ENCODE measurements around the gene IL1RAPL1. TPM values are rescaled to one million over a fixed set of nuclear protein-coding genes. Genes with fewer than 3 reads are reported as not detected.

The IL1RAPL1 gene
- total RNA-seq, 4 donors from 2014 or later, result 0.42 to 0.99 (median 0.46) TPM

GRCh38 chrX:28585767-28586166 lies 1.5 kb upstream of the IL1RAPL1 start:
- 37% methylated on average over 10 of the region's 10 CpGs for WGBS
- TF ChIP-seq POLR2AphosphoS5 (IDR thresholded peaks at IDR 0.05), result no peak
- Histone ChIP-seq H3K27ac (replicated peaks in 1 of 4) (peak overlapping the region; percentile 41 to 68 (median 50)), H3K4me3 (peak overlapping the region; percentile 42 to 54 (median 50)), H3K4me1 (no peaks in the 10 kb centered on the region), H3K9me3 (no peaks in the 10 kb centered on the region), H3K27me3 (no peaks in the 10 kb centered on the region), H3K36me3 (no peaks in the 10 kb centered on the region)
- intact Hi-C loops (cut with DNase I), result no loop called here
- no peak for DNase-seq (ENCODE audit: extremely low spot score)

DNA sequence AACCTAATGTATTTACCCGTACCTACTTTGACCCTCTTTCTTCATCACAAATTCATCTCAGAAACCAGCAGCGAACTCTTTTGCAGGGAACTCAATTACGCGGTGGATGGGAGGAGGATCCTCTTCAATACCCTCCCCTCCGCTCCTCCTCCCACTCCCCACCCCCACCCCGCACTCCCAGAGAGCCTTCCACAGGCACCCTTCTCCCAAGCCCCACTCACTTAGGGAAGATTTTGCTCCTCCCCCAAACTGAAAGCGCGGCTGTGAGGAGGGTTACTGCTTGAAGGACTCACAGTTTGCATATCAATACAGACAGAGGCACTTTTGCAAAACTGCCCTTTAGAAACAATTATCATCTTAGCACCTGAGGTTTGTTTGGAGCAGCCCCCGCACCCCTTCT lies 960 bp upstream of the IL1RAPL1 start:
- TF ChIP-seq, protein P1, sequence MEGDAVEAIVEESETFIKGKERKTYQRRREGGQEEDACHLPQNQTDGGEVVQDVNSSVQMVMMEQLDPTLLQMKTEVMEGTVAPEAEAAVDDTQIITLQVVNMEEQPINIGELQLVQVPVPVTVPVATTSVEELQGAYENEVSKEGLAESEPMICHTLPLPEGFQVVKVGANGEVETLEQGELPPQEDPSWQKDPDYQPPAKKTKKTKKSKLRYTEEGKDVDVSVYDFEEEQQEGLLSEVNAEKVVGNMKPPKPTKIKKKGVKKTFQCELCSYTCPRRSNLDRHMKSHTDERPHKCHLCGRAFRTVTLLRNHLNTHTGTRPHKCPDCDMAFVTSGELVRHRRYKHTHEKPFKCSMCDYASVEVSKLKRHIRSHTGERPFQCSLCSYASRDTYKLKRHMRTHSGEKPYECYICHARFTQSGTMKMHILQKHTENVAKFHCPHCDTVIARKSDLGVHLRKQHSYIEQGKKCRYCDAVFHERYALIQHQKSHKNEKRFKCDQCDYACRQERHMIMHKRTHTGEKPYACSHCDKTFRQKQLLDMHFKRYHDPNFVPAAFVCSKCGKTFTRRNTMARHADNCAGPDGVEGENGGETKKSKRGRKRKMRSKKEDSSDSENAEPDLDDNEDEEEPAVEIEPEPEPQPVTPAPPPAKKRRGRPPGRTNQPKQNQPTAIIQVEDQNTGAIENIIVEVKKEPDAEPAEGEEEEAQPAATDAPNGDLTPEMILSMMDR (IDR thresholded peaks at IDR 0.05), result no peak
- TF ChIP-seq POLR2A (IDR thresholded peaks at IDR 0.05; ENCODE audit: low read depth) (no peak), POLR2AphosphoS5 (IDR thresholded peaks at IDR 0.05) (no peak), EP300 (IDR thresholded peaks at IDR 0.05) (no peak)
- intact Hi-C loops (cut with DNase I), result no loop called here
- no peak for DNase-seq (ENCODE audit: extremely low spot score)
- WGBS, result 21% methylated on average over 9 of the region's 9 CpGs
- H3K27ac ChIP-seq (replicated peaks in 1 of 4), result peak overlapping the region; percentile 41 to 68 (median 50)
- peak overlapping the region; percentile 42 to 54 (median 50) for H3K4me3 ChIP-seq
- H3K4me1 ChIP-seq, result no peaks in the 10 kb centered on the region
- H3K9me3 ChIP-seq, result no peaks in the 10 kb centered on the region
- no peaks in the 10 kb centered on the region for H3K36me3 ChIP-seq
- no peaks in the 10 kb centered on the region for H3K27me3 ChIP-seq

GRCh38 chrX:28589046-28589445 lies 1.8 kb downstream of the IL1RAPL1 start:
- TF ChIP-seq EP300 (IDR thresholded peaks at IDR 0.05) (no peak), POLR2AphosphoS5 (IDR thresholded peaks at IDR 0.05) (no peak), POLR2A (IDR thresholded peaks at IDR 0.05; ENCODE audit: low read depth) (no peak)
- TF ChIP-seq, protein P1 (IDR thresholded peaks at IDR 0.05), result no peak
- no peak for DNase-seq (ENCODE audit: extremely low spot score)
- intact Hi-C loops (cut with DNase I), result no loop called here
- H3K4me1 ChIP-seq, result no peaks in the 10 kb centered on the region
- no peaks in the 10 kb centered on the region for H3K27me3 ChIP-seq
- H3K4me3 ChIP-seq, result peak overlapping the region; percentile 42 to 54 (median 50)
- H3K36me3 ChIP-seq, result no peaks in the 10 kb centered on the region
- no peaks in the 10 kb centered on the region for H3K9me3 ChIP-seq
- 39% methylated on average over 5 of the region's 5 CpGs for WGBS
- no peak overlapping the region for H3K27ac ChIP-seq (replicated peaks in 1 of 4)

- H3K4me3 ChIP-seq, result peak overlapping the region in 1 of 4 donors; percentile 47
- 41% methylated on average over 2 of the region's 2 CpGs for WGBS
These were observed 3.1 kb downstream of the IL1RAPL1 start for GRCh38 chrX:28590396-28590795.

DNA sequence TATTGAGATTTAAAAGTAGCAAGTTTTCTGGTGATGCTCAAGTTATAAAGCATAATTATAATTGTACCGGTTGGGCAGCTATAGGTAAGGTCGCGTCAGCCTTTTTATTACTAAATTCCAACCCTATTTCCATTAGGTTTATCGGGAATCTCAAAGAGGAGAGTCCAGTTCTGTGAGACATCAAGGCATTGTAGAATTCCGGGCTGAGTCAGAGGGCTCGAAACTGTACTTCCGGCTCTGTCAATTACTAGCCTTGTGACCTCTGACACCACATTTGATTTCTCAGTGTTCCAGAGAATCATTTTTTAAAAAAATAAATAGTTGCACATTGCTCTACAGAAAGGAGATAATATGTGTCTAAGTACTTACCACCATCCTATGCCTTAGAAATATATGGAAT lies 4.3 kb downstream of the IL1RAPL1 start:
- DNase-seq (ENCODE audit: extremely low spot score), result no peak
- H3K36me3 ChIP-seq, result no peaks in the 10 kb centered on the region
- intact Hi-C loops (cut with DNase I), result no loop called here
- TF ChIP-seq POLR2AphosphoS5 (IDR thresholded peaks at IDR 0.05) (no peak), POLR2A (IDR thresholded peaks at IDR 0.05; ENCODE audit: low read depth) (no peak), EP300 (IDR thresholded peaks at IDR 0.05) (no peak)
- TF ChIP-seq, protein P1 (IDR thresholded peaks at IDR 0.05), result no peak
- 61% methylated on average over 7 of the region's 7 CpGs for WGBS
- no peak overlapping the region for H3K4me3 ChIP-seq
- no peaks in the 10 kb centered on the region for H3K4me1 ChIP-seq
- H3K27me3 ChIP-seq, result no peaks in the 10 kb centered on the region
- H3K9me3 ChIP-seq, result no peaks in the 10 kb centered on the region
- no peak overlapping the region for H3K27ac ChIP-seq (replicated peaks in 1 of 4)

More at GRCh38 chrX:28590396-28590795, 3.1 kb downstream of the IL1RAPL1 start:
- Histone ChIP-seq H3K36me3 (no peaks in the 10 kb centered on the region), H3K9me3 (no peaks in the 10 kb centered on the region), H3K27me3 (no peaks in the 10 kb centered on the region), H3K4me1 (no peaks in the 10 kb centered on the region), H3K27ac (replicated peaks in 1 of 4) (no peak overlapping the region)
- intact Hi-C loops (cut with DNase I), result no loop called here
- TF ChIP-seq EP300 (IDR thresholded peaks at IDR 0.05), result no peak
- TF ChIP-seq, protein P1 (IDR thresholded peaks at IDR 0.05), result peak in 1 of 3 experiments; percentile 25
- DNase-seq (ENCODE audit: extremely low spot score), result no peak

Data from esophagus muscularis mucosa (tissue), 4 donors.